Activated naive CD4-positive, alpha-beta T cell treated with anti-CD3 and anti-CD28 coated beads, Interleukin-2, amount 50 U/mL, for 16 hours (primary cell): ENCODE results near the gene SHISA5.
"Not testable (repeated sequence)": the region's sequence is repeated elsewhere in the genome, so short reads cannot be mapped to it uniquely, and the experiment has no call there.

Experiments
- DNase-seq: peaks from one replicate; pipeline ENCODE4 v3.0.0-alpha.2; 2020

SHISA5 gene

DNA sequence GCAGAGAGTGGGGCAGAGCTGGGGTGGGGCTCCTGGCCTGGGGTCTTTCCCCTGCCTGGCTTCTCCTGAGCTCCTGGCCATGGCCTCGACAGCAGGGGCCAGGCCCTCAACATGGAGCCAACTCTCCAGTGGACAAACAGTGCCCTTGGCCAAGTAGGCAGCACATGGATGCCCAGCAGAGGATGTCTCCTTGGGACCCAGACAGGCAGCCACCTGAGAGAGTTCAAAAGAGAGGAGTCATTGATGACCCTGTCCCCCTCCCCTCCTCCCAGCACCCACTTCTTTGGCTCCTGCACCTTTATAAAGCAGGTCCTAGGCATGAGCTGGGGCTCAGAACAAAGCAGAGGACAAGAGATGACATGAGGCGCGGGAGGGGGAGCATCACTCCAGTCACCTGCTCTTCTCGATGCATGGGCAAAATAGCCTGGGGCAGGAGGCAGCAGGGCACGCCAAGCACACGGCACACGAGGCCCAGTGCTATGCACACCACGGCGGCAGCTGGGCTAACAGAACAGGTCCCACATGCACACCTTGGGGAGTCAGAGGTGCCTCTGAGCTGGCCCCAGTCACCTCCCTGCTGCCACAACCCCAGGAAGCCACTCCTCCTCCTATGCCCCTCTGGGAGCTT, 27.4 kb downstream of the SHISA5 start:
- DNase-seq = no peak

DNA sequence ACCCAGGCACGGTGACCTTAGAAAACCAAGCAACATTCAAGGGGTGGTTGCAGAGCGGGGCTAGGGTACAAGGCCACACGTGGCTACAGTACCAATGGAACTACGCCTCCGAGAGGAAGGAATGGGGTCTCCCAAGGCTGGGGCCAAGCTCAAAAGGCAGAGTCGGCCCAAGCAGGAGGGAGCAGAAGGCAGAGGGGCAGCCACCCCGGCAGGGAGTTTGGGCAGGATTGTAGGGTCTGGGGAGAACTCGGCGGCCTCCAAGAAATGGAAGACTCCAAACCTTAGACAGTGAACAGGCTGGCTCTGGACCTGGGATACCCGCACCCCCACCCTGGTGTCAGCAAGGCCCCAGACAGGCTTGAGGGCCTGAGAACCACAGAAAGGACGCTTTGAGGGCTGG, 28.8 kb downstream of the SHISA5 start:
- DNase-seq = no peak

GRCh38 chr3:48474619-48475018, 29.4 kb downstream of the SHISA5 start:
- no peak for DNase-seq

- DNase-seq = not testable (repeated sequence)
These were observed 29.9 kb downstream of the SHISA5 start for GRCh38 chr3:48474031-48474430.

- DNase-seq = no peak
These were observed 30.4 kb downstream of the SHISA5 start for GRCh38 chr3:48473617-48473952.

DNA sequence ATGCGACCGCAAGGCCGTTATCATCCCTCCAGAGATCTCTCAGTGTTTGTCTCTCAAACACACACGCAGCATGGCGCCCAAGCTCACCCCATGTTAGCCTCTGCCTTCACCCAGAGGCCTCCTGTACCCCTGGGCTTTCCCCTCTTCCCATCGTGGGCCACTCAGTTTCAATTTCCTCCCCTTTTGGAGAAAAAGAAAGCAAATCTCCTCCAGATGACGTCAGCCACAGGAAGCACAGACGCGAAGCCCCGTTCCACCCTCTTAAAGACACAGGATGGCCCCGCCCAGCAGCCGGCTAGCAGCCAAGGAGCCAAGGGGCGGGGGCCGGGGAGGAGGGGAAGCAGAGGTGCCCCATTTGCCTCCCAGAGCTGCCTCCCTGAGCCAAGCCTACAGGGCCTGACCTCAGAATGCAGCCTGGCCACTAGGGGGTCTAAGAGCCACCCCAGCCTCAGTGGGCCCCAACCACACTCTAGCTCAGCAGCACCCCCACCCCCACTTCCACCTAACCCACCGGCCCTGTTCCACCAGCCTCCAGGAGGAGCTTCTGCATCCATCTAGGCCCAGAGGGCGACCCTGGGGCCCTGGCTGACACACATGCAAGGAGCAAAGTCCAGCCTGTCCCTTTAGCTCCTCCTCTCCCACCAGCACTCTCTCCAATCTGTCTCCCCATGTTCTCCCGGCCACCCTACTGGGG, 30.9 kb downstream of the SHISA5 start:
- DNase-seq = peak; percentile 94

DNA sequence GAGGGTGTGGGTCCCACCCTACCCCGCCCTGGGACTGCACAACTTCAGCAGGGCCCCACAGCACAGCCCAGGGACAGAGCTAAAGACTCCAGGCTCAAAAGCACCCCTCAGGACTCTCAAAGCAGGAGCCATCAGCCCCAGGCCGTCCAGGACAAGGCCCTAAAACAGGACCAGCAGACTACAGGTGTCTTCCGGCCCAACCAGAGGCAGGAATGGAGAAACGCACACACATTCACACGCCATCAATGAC, 31.4 kb downstream of the SHISA5 start:
- no peak for DNase-seq

DNA sequence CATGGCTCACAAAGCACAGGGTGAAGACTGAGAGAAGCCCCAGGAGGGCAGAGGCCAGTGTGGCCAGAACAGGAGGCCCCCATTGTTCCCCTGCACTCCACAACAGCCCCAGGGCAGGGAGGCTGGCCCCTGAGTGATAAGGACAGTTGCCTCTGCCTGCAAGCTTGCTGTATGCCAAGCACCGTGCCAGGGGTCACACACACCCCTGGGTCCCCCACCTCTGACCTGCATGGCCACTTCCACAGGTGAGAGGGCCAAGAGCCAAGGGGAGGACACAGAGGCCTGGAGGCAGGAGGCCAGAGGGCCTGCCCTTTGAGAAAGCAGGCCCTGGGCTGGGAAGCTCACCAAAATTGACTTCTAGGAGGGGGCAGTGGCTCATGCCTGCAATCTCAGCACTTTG, 33.7 kb downstream of the SHISA5 start:
- no peak for DNase-seq

DNA sequence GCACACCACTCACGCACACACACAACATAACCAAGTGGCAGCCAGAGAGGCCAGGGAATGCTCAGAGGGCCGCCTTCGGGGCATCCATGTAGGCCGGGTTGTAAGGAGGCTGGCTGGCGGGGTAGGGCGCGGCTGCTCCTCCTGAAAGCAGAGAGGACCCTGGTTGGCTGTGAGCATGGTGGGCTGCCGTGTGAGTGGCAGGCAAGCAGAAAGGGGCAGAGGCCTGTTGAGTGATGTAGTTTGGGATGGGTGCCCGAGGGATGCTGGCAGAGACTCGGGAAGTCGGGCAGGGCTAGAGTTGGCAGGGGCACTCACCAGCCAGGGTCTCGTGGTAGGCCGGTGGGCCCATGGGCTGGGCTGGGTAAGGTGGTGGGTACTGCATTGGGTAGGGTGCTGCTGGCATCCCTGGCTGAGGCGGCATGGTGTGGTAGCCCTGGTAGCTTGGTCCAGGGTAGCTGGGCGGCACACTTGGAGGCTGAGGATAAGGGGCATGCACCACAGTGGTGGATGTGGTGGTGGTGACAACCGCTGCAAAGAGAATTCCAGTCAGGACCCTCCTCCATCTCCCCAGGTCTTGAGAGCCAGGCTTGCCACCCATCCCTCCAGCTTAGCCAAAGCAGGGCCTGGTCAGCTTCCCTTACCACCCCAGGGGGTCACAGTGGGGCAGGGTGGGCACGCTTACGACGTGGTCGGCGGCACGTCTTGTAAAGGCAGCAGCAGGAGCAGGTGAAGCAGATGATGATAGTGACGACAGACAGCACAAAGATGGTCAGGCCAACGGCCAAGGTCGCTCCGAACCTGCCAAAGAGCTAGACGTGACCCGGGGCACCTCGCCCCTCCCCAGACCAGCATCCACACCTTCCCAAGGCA, 34.7 kb downstream of the SHISA5 start:
- DNase-seq = no peak

DNA sequence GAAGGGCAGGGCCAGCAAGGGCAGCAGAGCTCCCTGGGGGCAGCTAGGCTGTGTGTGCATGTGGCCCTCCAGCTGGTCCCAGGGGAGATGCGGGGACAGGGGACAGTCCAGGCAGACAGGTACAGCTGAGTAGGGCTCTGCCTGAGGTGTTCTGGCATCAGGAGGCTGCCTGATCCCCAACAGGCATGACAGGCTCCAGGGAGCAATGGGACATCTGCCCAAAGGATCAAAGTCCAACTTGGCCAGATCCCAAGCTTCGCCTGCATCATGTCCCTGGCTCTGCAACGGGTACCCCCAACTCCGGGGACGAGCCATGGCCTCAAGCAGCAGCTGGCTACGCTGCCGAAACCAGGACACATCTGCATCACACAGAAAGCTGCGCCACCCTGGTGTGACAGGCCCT, 35.6 kb downstream of the SHISA5 start:
- no peak for DNase-seq

- DNase-seq = no peak
These were observed 36.3 kb downstream of the SHISA5 start for GRCh38 chr3:48467473-48468267.

GRCh38 chr3:48467110-48467454, 36.9 kb downstream of the SHISA5 start:
- DNase-seq = no peak

GRCh38 chr3:48466386-48467109, 37.4 kb downstream of the SHISA5 start:
- peak; percentile 36 for DNase-seq

DNA sequence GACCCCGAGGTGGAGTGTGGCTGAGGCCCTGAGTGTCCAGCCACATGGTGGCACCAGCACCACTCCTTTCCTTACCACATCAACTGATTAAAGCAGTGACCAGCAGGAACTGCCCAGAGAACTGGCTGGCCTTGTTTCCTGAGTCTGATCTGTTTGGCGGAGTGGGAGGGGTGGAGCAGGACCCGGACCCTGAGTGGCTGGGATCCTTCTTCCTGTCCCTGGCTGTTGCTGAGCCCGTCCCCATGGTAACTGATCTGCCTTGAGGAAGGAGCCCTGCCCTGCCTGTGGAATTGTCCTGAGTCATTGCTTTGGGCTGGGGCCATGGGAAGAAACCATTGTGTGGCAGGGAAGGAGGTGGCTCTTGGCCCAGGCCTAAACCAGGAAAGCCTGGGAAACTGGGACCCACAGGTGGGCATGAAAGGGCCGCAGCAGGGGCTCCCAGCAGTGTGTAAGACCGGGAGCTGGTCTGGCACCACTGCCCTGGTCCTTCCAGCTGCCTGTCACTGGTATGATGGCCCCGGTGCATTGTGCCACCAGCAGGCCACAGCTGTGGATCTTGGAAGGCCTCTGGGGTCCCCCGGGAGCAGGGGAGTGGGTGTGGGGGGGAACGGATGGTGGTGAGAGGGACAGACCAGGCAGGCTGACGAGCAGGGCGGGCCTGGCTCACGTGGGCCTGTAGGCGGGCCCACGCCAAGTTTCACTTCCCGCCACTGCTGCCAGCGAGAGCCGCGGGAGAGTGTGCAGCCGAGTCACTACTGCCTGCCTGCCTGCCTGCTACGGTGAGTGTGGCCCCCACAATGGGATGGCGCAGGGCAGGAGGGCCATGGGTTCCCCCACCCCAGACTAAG, 38.2 kb downstream of the SHISA5 start:
- peak; percentile 80 for DNase-seq

DNA sequence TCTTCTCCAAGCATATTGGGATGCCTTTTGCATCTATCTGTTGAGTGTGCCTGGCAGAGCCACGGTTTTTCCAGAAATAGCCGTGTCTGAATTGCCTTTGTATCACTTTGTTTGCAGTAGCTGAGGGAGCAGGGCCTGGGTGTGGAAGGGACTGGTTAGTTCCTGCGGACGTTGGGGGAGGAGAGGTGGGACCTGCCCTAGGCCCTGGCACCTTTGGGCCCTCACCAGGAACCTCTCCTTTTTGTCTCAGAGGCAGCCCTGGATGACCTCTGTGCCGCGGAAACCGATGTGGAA, 38.8 kb downstream of the SHISA5 start:
- no peak for DNase-seq

- DNase-seq = no peak
These were observed 39.2 kb downstream of the SHISA5 start for GRCh38 chr3:48464713-48465221.

GRCh38 chr3:48463703-48464102, 40.3 kb downstream of the SHISA5 start:
- DNase-seq = no peak

GRCh38 chr3:48461767-48462166, 42.2 kb downstream of the SHISA5 start:
- DNase-seq = not testable (repeated sequence)

DNA sequence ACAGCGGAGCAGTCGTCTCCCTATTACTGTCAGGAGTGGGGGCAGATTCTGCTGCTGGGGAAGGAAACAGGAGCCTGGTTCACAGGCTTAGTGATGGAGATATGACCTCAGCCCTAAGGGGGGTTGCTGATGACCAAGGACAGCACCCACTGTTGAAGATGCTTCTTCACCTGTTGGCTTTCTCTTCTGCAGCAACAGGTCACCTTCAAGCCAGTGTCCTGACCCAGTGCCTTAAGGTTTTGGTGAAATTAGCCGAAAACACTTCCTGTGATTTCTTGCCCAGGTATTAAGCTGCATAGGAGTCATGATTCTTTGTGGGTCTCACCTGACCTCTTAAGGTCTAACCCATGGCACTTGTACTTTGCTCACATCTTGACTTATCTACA, 43.5 kb downstream of the SHISA5 start:
- DNase-seq = no peak

GRCh38 chr3:48459773-48460516, 44.0 kb downstream of the SHISA5 start:
- DNase-seq = no peak

DNA sequence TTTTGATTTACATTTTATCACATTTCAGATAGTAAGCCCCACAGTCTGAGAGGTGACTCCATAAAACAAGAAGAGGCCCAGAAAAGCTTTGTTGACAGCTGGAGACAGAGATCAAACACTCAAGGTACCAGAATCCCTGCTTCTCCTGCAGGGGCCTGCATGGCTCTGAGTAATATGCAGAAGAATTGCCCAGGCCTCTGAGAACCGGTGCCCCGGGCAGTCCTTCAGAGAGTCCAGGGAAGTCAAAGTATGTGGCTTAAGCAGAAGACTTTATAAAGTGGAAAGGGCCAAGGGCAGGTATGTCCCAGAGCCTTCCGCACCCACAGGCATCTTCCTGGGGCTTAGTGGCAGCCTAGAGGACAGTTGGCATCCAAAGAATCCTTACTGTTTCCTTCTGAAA, 44.6 kb downstream of the SHISA5 start:
- DNase-seq = no peak
